ENCODE measurements around the gene DPYD. TPM values are rescaled to one million over a fixed set of nuclear protein-coding genes. Genes with fewer than 3 reads are reported as not detected.

The DPYD gene
- total RNA-seq, result 10 to 100 TPM; 42.1 to 44.6 TPM

DNA sequence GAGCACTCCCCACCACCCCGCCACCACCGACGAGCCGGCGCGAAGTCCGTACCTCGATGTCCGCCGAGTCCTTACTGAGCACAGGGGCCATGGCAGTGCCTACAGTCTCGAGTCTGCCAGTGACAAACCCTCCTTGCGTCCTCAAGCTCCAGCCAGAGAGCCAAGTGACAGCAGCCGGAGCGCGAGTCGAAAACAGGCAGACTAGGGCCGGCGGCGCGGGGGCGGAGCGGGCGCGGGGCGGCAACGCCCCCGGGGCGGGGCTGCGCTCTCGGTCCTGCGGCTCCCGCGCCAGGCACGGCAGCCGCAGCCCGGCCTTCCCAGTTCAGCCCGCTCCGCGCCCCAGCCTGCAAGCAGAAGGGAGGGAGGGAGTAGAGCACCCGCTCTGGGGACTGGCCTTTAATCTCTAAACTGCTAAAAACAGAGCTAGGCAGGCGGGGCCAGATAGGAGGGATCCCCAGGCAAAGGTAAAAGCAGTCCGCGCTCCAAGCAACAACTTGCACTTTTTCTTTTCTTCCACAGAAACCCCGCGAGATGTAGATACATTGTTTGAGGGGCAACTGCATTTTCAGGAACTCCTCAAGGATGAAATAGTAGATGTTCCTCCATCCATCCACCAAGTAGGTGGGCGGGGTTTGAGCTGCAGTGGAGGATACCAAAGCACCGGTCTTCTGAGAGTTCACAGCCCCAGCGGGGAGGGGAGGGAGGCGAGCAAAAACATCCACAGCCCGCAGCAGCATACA lies at the start of gene DPYD:
DPYD (minus strand) TSS at position 203 of the 740 bp plus-strand sequence; CDS start at position 91, 112 bp downstream.
- POLR2A ChIA-PET, result interaction anchor here (0.5 to 4.1 kb wide), 23 partner anchors 9 to 1198 kb away, joined by 3 to 44 read pairs (median 4); no protein-coding TSS in a partner anchor
- peak within 1 kb of the TSS; percentile 86 for H3K4me3 Mint-ChIP-seq
- H3K36me3 Mint-ChIP-seq (ENCODE audit: low read depth), result peaks cover 10% of the 10 kb centered on the region
- peak within 1 kb of the TSS; percentile 97 for H3K27ac Mint-ChIP-seq
- peak; percentile 89 for DNase-seq
- no peaks in the 10 kb centered on the region for H3K27me3 Mint-ChIP-seq
- CTCF ChIA-PET, result interaction anchor here (0.8 to 1.5 kb wide), 6 partner anchors 18 to 135 kb away, joined by 3 to 5 read pairs (median 3); no protein-coding TSS in a partner anchor
- H3K9me3 Mint-ChIP-seq, result no peaks in the 10 kb centered on the region
- peaks cover 58% of the 10 kb centered on the region for H3K4me1 Mint-ChIP-seq

DNA sequence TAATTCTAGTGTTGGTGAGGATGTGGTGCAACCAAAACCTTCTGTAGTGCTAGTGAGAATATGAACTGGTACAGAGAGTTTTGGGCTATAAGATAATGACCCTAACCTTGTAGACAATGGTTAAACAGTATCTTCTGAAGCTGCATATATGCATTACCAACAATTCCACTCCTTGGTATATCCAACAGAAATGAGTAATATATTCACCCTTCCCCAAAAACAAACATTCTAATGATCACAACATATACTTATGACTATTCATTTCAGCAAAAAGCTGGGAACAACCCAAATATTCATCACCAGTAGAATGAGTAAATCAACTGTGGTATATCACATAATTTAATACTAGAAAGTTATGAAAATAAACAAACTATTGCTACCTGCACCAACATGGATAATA lies 39.6 kb upstream of the DPYD start:
- Mint-ChIP-seq H3K36me3 (ENCODE audit: low read depth) (no peaks in the 10 kb centered on the region), H3K27me3 (peaks cover 22% of the 10 kb centered on the region), H3K4me1 (no peaks in the 10 kb centered on the region), H3K9me3 (no peaks in the 10 kb centered on the region), H3K27ac (no peak overlapping the region), H3K4me3 (no peak overlapping the region)
- ChIA-PET CTCF (no interaction called here), POLR2A (interaction anchor here (1.6 kb wide), 1 partner anchor 39 kb away, joined by 6 read pairs; the partner anchor contains the start of gene DPYD)
- no peak for DNase-seq

DNA sequence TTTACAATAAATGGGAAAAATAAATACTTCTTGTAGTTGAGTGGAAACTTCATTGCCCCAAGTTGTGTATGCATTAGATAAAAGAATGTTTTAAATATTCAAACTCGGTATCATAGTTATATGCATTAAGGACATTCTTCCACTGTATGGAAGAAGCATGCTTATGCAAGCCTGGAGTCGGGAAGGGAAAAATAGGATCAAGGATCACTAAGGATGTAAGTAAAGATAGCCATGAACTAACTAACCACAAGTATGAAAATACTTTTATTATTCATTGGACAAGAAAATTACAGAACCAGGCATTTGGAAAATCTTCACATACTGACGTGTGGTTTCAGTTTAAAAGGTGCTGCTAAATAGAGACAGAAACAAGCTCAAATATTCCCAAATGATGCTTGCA lies 26.9 kb upstream of the DPYD start:
- POLR2A ChIA-PET, result no interaction called here
- H3K36me3 Mint-ChIP-seq (ENCODE audit: low read depth), result no peaks in the 10 kb centered on the region
- no peak overlapping the region for H3K4me3 Mint-ChIP-seq
- H3K27ac Mint-ChIP-seq, result no peak overlapping the region
- peaks cover 13% of the 10 kb centered on the region for H3K4me1 Mint-ChIP-seq
- DNase-seq, result no peak
- H3K27me3 Mint-ChIP-seq, result peaks cover 4% of the 10 kb centered on the region
- CTCF ChIA-PET, result interaction anchor here (0.6 kb wide), 1 partner anchor 42 kb away, joined by 4 read pairs; no protein-coding TSS in a partner anchor
- no peaks in the 10 kb centered on the region for H3K9me3 Mint-ChIP-seq

DNA sequence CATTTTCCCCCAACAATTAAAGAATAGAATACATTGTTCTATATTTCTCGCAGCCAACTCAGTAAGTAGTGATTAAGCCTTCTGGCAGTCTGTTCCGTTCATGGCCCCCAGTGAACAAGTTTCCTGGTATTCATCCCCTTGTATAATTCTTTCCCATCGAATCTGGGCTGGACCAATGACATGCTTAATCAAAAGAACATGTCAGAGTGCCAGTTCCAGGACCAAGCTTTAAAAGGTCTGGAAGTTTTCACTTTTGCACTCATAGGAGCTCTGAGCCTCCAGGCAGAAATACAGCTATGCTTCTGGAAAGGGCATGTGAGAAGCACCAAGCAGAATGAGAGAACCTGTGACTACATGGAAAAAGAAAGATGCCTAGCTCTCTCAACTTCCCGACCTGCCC lies 22.5 kb upstream of the DPYD start:
- ChIA-PET CTCF (no interaction called here), POLR2A (interaction anchor here (0.6 to 7.2 kb wide), 4 partner anchors 9 to 24 kb away, joined by 3 to 44 read pairs (median 4); partner anchors contain the start of gene DPYD)
- no peak overlapping the region for H3K4me3 Mint-ChIP-seq
- peaks cover 37% of the 10 kb centered on the region for H3K4me1 Mint-ChIP-seq
- no peak for DNase-seq
- peaks cover 7% of the 10 kb centered on the region for H3K9me3 Mint-ChIP-seq
- peaks cover 2% of the 10 kb centered on the region for H3K27me3 Mint-ChIP-seq
- H3K27ac Mint-ChIP-seq, result no peak overlapping the region
- H3K36me3 Mint-ChIP-seq (ENCODE audit: low read depth), result peaks cover 5% of the 10 kb centered on the region

DNA sequence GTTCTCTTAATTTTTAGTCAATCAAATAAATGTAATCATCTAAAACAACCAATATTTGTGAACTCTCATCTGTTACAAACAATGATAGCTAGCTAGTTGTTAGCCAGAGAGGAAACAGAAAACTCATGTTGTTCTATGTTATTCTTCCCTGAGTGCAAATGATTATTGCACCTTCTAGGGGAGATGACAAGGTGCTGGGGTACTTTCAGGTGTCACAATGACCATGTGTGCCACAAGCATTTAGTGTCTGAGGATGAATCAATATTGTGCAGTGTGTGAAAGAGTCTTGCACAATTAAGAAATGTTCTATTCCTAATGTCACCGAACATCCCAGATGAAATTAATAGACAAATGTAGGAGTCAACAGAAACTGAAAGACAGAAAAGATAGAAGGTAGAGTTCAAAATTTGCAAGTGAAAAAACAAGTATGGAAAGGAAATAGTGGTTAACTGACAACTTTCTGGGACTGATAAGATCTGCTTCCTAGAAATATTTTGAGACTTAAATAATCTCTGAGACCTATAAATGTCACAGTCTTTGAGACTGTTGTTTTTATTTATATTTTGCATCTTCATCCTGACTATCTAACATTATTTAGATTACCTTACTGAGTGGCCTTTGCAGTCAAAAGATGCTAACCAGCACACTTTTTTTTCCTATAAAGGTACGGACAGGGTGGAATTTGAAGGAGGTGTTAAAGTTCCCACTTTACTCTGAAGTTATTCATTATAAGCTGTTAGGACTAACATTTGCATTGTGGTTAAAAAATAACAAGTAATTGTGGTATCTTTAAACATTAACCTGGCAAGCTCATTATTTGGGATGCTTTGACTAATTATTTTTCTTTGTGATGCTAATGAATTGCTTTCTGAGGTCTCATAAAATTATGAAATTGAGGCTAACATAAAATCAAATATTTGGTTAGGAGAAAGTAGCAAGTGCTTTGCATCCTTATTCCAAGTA lies 21.6 kb upstream of the DPYD start:
- H3K36me3 Mint-ChIP-seq (ENCODE audit: low read depth), result peaks cover 8% of the 10 kb centered on the region
- H3K27me3 Mint-ChIP-seq, result no peaks in the 10 kb centered on the region
- H3K4me1 Mint-ChIP-seq, result peaks cover 46% of the 10 kb centered on the region
- H3K27ac Mint-ChIP-seq, result peak overlapping the region; percentile 82
- peak overlapping the region; percentile 72 for H3K4me3 Mint-ChIP-seq
- H3K9me3 Mint-ChIP-seq, result peaks cover 7% of the 10 kb centered on the region
- ChIA-PET POLR2A (interaction anchor here (0.6 to 7.2 kb wide), 4 partner anchors 9 to 23 kb away, joined by 3 to 44 read pairs (median 4); partner anchors contain the start of gene DPYD), CTCF (no interaction called here)
- DNase-seq, result no peak

DNA sequence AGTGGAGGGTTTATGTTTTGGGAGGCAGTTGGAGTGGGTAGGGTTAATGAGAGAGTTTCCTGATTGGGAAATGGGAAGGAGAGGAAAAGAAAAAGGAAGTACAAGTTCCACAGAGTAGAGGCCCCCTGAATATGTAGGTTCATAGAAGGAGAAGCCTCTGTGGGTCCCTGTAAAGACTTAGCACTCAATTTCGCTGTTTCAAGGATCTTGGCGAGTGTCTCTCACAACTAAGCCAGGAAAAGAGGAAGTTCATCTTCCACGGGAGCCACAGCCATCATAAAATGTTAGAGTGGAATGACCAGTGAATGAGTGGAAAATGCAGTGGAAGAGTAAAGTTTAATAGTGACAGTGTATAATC lies 17.4 kb upstream of the DPYD start:
- ChIA-PET POLR2A (no interaction called here), CTCF (no interaction called here)
- Mint-ChIP-seq H3K27me3 (peaks cover 6% of the 10 kb centered on the region), H3K36me3 (ENCODE audit: low read depth) (peaks cover 8% of the 10 kb centered on the region), H3K4me1 (peaks cover 50% of the 10 kb centered on the region), H3K4me3 (no peak overlapping the region), H3K9me3 (peaks cover 7% of the 10 kb centered on the region), H3K27ac (peak overlapping the region; percentile 50)
- DNase-seq, result no peak

DNA sequence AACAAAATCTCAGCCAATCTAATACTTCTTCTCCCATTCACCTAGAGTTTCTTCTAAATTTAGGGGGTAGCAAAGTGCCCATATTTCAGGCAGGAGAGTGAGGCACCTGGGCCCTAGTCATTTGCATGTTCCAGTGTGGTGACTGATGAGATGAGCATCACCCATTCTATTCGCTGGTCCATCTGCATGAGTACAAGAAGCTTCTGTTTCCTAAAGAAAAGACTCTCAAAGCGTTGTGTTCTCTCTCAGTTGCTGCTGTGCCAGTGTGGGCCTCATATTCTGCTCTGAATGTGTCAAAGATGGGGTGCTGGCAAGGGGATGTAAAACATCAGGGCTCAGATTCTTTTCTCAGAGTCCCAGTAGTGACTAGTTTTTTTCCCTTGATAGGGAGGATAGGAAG lies 16.1 kb upstream of the DPYD start:
- Mint-ChIP-seq H3K4me1 (peaks cover 38% of the 10 kb centered on the region), H3K36me3 (ENCODE audit: low read depth) (peaks cover 8% of the 10 kb centered on the region), H3K27me3 (peaks cover 6% of the 10 kb centered on the region), H3K4me3 (no peak overlapping the region), H3K27ac (no peak overlapping the region), H3K9me3 (peaks cover 7% of the 10 kb centered on the region)
- DNase-seq, result no peak
- ChIA-PET POLR2A (no interaction called here), CTCF (no interaction called here)

DNA sequence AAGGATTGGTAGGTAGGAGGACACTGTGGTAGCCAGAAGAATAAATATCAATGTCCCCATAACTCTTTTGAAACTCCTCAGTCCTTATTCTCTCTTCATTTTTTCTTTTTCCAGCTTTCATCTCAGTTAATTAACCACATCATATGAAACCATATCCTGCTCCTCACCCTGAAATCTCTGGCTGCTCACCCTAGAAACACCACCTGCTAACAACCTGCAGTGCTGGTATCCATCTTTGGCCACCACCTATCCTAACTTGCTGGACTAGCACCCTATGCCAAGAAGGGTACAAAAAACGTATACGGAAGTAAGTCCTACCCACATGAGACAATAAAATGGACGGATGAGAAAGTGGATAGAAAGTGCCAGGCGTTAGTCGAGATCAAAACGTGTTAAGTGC lies 13.7 kb upstream of the DPYD start:
- Mint-ChIP-seq H3K27me3 (peaks cover 6% of the 10 kb centered on the region), H3K9me3 (peaks cover 3% of the 10 kb centered on the region), H3K4me1 (peaks cover 25% of the 10 kb centered on the region), H3K4me3 (no peak overlapping the region), H3K36me3 (ENCODE audit: low read depth) (peaks cover 3% of the 10 kb centered on the region), H3K27ac (no peak overlapping the region)
- ChIA-PET CTCF (interaction anchor here (1.4 kb wide), 1 partner anchor 15 kb away, joined by 4 read pairs; no protein-coding TSS in a partner anchor), POLR2A (interaction anchor here (1.2 kb wide), 1 partner anchor 14 kb away, joined by 4 read pairs; the partner anchor contains the start of gene DPYD)
- DNase-seq, result no peak

DNA sequence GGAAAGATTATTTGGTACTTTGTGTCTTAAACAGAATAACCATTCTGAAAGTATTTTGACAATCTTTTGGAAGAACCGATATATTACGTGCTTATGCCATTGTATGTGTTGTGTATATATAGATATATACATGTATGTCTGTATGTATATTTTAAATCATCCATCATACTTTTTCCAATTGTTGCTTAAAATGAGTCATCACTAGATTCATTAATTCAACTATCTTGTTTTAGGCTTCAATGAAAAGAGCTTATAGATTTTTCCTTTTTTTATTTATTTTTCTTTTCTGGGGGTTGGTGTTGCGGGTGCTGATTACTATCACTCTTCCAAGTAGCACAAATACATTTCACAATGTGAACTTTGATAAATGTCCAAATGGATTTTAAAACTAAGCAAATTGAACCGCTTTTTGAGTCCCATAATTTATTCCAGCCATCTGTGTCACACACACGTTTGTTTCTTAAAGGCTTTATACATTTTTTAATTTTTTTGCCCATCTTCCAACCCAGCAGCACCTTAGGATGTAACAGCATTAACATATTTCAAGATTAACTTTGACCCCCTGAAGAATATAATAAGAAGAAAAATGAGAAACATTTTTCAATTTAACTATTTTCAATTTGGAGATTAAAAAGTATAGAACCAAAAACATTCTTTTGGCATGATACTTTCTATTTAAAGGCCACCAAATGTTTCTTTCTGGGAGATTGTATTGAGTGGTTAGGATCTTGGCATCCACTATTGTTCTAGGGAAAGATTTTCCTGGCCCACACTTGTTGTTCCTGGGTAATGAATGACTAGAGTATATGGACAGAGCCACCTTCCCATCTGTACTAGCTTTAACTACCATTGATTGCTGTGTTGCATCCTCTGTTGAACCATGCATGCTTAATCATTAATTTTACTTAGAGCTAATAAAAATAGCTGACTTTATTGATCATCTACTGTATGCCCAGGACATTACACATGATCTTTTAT lies 9.3 kb upstream of the DPYD start:
- H3K27me3 Mint-ChIP-seq, result peaks cover 6% of the 10 kb centered on the region
- no peaks in the 10 kb centered on the region for H3K9me3 Mint-ChIP-seq
- DNase-seq, result no peak
- H3K4me3 Mint-ChIP-seq, result no peak overlapping the region
- H3K4me1 Mint-ChIP-seq, result peaks cover 19% of the 10 kb centered on the region
- H3K36me3 Mint-ChIP-seq (ENCODE audit: low read depth), result no peaks in the 10 kb centered on the region
- H3K27ac Mint-ChIP-seq, result no peak overlapping the region
- POLR2A ChIA-PET, result interaction anchor here (4.0 kb wide), 1 partner anchor 9 kb away, joined by 20 read pairs; the partner anchor contains the start of gene DPYD
- CTCF ChIA-PET, result no interaction called here

DNA sequence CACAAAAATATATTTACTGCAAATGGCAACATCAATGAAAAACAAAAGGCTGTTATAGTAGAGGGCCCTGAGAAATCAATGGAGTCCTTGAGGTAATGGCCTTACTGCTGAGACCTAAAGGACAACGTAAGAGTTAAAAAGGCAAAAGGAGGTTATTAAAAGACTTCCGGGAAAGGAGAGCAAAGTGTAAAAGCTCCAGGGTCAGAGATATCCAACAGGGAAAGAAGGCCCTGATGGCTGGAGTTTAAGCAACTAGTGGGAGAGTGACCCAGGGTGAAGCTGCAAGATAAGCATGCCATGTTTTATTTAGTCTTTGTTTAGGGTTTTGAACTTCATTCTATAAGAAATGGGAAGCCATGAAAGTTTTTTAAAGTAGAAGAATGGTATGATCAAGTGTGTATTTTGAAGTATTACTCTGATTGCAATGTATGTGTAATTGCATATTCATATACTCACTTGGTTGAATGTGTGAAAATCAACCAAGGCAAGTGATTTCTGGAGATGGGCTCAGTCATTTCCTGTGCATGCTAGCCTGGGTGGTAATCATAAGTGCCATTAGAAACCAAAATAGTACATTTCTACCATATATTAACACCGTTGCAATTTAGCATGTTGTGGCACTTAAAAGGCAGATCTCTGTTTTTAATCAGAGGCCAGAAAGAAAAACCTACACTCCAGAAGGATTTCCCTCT lies 5.3 kb upstream of the DPYD start:
- Mint-ChIP-seq H3K4me3 (no peak overlapping the region), H3K36me3 (ENCODE audit: low read depth) (no peaks in the 10 kb centered on the region), H3K27me3 (no peaks in the 10 kb centered on the region), H3K9me3 (no peaks in the 10 kb centered on the region), H3K4me1 (peaks cover 32% of the 10 kb centered on the region), H3K27ac (no peak overlapping the region)
- DNase-seq, result no peak
- ChIA-PET CTCF (no interaction called here), POLR2A (interaction anchor here (0.7 kb wide), 1 partner anchor 69 kb away, joined by 3 read pairs; no protein-coding TSS in a partner anchor)

DNA sequence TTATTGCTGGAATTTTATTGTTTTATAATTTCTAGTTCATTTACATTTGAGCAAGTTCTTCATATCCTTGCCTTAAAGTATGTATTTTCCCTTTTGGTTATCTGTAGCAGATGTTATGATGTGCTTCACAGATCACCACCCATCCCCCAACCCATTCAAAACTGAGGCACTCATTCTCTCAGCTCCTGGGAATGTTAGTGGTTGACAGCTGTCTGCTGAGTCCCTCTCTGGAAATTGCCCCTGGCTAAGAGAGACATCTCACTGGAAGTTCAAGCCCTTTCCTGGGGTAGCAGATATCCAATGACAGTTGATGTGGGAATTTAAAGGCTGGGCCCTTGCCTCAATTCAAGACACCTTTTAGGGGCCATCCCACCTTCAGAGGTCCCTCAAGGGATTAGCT lies 4.3 kb upstream of the DPYD start:
- Mint-ChIP-seq H3K36me3 (ENCODE audit: low read depth) (no peaks in the 10 kb centered on the region), H3K4me1 (peaks cover 34% of the 10 kb centered on the region), H3K27me3 (no peaks in the 10 kb centered on the region), H3K27ac (no peak overlapping the region), H3K9me3 (no peaks in the 10 kb centered on the region), H3K4me3 (no peak overlapping the region)
- ChIA-PET CTCF (no interaction called here), POLR2A (interaction anchor here (0.7 kb wide), 1 partner anchor 68 kb away, joined by 3 read pairs; no protein-coding TSS in a partner anchor)
- no peak for DNase-seq

DNA sequence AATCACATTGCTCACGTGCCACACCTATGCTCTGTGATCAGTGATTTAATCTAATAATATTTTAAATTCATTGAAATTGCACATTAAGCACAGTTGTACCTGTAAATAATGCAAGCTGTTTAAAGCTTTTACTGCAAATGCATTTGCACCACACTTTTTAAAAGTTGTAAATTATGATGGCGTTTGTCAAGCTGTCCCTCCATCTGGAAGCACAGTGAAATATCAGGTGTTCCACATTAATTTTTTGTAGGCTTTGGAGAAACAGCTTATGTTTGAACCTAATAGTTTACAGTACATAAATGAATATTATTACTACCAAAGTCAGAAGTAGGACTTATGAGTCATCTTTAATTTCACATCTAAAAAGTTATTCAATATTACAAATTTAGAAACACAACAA lies 3.0 kb upstream of the DPYD start:
- POLR2A ChIA-PET, result no interaction called here
- no peak overlapping the region for H3K4me3 Mint-ChIP-seq
- no peaks in the 10 kb centered on the region for H3K27me3 Mint-ChIP-seq
- no peaks in the 10 kb centered on the region for H3K9me3 Mint-ChIP-seq
- no peak for DNase-seq
- peaks cover 41% of the 10 kb centered on the region for H3K4me1 Mint-ChIP-seq
- CTCF ChIA-PET, result no interaction called here
- no peak overlapping the region for H3K27ac Mint-ChIP-seq
- H3K36me3 Mint-ChIP-seq (ENCODE audit: low read depth), result peaks cover 3% of the 10 kb centered on the region
